ENCODE measurements around the gene DUOX1.

DNA sequence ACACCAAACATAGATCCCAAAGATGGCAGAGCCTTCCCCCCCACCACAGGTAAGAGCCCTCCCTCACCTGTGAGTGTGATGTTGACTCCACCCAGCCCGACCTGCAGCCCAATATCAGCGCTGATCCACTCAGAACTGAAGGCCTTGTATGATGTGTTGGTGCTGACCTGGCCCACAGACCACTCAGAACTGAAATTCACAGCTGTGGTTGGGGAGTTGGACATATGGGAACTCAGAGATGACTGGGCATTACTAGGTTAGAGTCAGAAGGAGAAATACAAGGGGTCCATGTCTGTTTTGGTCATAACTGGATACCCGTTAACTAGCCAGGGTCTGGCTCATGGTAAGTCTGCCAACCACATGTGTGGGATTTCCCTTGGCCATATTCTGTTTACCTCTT is 8.8 kb upstream of the DUOX1 start:
- TF ChIP-seq, protein P1, sequence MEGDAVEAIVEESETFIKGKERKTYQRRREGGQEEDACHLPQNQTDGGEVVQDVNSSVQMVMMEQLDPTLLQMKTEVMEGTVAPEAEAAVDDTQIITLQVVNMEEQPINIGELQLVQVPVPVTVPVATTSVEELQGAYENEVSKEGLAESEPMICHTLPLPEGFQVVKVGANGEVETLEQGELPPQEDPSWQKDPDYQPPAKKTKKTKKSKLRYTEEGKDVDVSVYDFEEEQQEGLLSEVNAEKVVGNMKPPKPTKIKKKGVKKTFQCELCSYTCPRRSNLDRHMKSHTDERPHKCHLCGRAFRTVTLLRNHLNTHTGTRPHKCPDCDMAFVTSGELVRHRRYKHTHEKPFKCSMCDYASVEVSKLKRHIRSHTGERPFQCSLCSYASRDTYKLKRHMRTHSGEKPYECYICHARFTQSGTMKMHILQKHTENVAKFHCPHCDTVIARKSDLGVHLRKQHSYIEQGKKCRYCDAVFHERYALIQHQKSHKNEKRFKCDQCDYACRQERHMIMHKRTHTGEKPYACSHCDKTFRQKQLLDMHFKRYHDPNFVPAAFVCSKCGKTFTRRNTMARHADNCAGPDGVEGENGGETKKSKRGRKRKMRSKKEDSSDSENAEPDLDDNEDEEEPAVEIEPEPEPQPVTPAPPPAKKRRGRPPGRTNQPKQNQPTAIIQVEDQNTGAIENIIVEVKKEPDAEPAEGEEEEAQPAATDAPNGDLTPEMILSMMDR (IDR thresholded peaks at IDR 0.05), result no peak
- TF ChIP-seq POLR2A (IDR thresholded peaks at IDR 0.05) (no peak), POLR2AphosphoS5 (IDR thresholded peaks at IDR 0.05) (no peak)
